ENCODE results near the gene NDFIP2.

Gene NDFIP2

DNA sequence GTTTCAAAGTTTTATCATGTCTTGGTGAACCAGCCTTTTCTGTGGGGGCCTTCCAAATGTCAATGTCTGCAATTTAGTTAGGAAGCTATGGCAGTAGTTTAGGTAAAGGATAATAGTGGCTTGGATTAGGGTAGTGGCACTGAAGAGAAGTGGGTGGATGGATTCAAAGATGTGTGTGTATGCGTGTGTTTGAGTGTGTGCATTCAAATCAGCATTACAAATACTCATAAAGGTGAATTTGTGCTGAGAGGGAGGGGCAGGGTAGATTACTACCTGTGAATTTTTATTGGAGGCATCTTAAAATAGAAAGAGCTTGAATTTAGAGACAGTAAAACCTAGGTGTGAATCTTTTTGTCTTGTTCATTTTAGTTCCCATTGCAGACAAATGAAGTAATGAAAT lies 16.9 kb downstream of the NDFIP2 start:
- no peak for DNase-seq

DNA sequence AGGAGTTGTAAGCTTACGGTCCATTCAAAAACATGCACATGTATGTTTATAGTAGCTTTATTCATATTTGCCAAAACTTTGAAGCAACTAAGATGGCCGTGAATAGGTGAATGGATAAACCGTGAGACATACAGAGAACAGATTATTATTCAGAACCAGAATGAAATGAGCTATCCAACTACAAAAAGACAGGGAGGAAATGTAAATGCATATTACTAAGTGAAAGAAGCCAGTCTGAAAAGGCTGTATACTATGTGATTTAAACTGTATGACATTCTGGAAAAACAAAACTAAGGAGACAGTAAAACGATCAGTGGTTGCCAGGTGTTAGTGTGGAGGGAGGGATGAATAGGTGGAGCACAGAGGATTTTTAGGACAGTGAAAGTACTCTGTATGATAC lies 19.9 kb downstream of the NDFIP2 start:
- no peak for DNase-seq

DNA sequence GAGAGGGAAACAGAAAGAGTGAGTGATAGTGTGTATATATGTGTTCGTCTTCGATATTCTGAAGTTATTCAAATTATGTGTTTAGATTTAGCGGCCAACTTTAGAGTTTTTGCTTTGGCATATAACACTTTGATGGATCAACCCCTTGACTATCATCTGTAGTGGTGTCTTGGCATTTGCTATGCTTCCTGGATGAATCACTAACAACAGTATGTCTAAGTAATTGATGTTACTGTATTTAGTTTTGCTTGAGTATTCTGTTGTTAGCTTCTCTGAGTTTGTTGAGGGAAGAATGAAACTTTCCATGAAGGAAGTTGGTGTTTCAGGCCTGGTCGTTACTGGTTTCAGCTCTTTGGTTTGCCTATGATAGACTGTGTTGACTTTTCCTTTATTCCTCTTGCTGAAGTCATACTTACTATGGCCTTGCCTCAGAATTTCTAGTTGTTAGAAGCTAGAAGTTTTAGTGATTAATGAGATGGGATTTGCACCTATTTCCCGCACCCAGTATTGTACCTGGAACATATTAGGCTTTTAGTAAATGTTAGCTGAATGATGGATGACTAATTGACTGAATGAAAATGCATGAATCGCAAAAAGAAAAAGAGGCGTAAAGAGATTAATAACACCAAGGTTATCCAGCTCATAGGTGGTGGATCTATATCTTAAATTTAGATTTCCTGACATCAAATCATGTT lies 20.7 kb downstream of the NDFIP2 start:
- no peak for DNase-seq

DNA sequence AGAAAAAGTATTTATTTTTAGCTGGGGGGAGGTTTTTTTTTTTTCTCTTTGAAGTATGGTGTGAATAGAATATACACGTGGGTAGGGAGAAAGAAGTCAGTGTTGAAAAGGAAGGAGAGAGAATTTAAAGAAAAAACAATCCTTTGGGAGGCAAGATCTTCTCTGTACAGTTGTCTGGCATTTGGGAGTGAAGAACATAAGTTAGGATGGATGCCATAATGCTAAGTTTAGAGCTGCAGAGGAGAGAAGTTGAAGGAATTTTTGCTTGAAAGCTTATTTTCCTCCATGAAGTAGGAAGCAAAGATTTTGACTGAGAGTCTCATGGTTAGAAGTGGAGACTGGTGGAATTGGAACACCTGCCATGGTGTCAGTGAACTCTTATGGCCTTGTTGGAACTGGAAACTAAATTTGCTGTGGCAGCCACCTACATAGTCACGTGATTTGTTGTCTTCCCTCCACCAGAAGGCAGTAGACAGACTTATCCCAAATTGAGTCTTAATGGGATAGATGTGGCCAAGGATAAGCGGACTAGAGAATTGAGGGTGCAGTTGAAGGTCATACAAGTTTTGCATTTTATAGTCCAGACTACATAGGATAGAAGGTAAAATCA lies 22.0 kb downstream of the NDFIP2 start:
- DNase-seq = no peak

DNA sequence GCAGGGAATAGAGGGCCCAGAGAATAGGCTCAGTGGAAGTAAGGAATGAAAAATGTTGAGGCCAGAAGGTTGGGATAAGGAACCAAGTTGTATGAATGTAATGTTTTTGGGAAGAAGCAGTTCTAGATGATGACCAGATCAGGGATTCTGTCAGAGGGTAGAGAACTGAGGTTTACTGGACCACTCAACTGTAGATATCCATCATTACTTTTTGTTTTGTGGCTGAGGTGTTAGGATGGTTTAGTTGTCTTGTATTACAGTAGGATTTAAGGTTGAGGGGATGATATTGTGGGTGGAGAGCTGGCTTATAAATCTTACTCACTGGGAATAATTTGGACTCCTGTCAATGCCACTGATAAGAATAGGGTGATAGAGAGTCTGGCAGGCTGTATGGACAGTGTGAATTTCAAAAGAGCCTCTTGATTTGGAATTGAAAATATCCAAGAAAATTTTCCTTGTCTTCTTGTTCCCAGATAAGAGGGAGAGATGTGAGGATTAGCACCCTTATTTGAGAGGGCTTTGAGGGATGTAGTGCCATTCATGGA lies 22.6 kb downstream of the NDFIP2 start:
- no peak for DNase-seq

DNA sequence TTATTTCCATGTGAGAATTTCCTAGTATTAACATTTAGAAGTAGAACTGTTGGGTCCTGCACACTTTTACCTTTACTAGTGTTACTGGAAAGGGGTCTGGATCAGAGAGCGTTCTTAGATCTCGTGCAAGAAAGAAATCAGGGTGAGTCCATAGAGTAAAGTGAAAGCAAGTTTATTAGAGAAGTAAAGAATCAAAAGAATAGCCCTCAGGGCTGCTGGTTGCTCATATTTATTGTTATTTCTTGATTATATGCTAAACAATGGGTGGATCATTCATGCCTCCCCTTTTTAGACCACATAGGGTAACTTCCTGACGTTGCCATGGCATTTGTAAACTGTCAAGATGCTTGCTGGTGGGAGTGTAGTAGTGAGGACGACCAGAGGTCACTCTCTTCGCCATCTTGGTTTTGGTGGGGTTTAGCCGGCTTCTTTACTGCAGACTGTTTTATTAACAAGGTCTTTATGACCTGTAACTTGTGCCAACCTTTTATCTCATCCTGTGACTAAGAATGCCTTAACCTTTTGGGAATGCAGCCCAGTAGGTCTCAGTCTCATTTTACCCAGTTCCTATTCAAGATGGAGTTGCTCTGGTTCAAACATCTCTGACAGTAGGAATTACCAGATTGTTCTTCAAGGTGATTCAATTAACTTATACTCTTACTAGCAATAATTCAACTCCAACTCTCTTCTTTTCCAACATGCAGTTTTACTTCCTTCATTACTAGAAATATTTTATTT lies 27.4 kb downstream of the NDFIP2 start:
- no peak for DNase-seq

DNA sequence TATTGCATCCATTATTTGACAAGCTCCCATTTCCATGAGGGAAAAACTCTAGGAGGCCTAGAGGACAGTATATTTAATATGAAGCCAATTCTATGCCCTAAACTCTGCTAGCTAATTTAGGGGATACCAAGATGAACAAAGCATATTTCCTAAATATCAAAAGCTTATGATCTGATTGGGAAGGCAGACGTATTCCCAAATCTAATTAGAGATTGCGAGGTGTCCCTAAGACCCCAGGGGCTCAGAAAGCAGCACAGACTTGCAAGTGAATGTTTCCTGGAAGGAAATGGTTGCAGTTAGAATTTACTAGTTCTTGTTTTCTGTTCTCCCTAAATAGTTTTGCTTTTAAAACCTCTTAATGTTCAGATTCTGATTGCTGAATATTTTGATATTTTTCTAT lies 30.7 kb downstream of the NDFIP2 start:
- no peak for DNase-seq

DNA sequence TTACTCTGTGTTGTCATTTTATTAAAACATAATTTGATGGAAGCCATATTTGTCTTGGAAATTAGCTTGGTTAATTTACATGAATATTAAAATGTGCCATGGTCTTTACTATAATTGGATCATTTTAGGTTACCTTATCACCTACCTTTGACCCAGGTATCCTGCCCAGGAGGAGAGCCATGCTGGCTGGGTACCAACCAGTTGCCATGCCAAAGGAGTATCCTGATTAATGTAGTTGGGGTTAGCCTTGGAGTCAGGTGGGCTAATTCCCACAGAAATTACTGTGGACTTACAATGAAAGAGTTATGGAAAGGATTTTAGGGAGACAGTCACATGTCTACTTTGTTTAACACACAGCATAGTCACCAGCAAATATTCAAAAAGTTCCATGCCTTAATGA lies 32.0 kb downstream of the NDFIP2 start:
- no peak for DNase-seq

DNA sequence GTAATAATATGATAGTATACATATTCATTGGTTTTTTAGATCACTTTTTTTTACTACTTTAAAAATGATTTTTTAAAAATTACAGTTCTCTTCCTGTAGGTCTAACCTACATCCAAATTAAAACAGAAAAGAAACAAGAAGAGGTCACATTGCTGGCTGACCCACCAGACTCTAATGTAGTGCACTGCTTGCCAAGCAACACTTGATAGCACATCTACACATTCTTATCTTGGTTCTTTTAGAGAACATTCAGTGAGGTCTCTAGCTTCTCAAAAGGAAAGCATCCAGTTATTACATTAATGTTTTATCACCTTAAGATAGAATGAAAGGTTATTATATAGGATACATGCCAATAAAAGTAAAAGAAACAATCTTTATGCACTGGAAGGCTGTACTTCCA lies 35.6 kb downstream of the NDFIP2 start:
- DNase-seq = no peak

DNA sequence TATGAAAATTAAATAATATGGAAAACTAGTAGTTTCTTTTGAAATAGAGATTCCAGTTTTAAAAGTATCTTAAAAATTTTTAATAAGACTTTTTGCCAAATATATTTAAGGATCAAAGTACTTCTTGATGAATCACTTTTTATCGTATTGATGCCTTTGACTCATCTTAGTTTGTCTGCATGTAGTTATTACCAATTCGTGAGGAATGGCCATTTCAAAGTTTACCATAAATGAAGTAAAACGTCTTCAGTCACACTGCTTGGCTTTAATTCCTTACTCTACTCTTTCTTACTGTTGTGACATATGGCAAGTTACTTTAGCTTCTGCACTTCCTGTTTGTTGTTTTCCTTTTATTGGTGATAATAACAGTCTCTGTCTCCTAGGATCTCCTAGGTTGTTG lies 38.3 kb downstream of the NDFIP2 start:
- no peak for DNase-seq

DNA sequence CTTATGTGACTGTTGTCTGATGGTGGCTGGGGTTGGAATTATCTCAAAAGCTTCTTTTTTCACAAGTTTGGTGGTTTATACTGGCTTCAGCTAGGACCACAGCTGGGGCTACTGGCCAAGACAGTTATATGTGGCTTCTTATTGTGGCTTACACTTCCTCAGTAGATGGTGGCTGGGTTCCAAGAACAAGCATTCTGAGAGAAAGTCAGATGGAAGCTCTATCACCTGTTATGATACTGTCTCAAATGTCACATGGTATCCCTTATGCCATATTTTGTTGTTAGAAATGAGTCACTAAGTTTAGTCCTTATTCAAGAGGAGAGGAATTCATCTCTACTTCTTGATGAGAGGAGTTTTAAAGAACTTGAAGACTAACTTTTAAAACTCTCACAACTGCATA lies 41.6 kb downstream of the NDFIP2 start:
- DNase-seq = no peak

DNA sequence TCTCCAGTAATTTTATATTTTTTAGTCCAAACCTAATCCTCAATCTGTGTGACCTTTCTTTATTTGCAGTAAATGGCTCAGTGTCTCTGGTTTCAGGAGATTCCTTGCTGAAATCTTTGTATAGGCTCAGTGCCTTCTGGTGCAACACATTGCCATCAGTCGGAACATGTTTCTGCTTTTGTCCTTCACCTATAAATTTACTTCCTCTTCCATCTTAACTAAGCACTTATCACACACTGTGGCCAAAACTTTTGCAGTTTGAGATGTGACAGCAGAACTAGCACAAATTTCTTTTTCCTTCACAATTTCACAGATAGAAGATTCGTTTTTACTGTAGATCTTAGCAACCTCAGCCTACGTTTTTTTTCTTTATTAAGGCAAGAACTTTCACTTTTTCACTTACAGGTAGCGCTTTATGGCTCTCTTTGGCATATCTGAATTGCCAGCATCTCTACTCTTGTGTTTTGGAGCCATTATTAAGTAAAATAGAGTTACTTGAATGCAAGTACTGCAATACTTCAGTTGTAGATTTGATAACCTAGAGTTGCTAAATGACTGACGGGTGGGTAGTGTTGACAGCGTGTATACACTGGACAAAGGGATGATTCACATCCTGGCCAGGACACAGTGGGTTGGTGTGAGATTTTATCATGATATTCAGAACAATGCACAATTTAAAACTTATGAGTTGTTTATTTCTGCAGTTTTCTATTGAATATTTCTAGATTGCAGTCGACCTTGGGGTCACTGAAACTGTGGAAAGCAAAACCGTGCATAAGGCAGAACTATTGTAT lies 44.3 kb downstream of the NDFIP2 start:
- no peak for DNase-seq

DNA sequence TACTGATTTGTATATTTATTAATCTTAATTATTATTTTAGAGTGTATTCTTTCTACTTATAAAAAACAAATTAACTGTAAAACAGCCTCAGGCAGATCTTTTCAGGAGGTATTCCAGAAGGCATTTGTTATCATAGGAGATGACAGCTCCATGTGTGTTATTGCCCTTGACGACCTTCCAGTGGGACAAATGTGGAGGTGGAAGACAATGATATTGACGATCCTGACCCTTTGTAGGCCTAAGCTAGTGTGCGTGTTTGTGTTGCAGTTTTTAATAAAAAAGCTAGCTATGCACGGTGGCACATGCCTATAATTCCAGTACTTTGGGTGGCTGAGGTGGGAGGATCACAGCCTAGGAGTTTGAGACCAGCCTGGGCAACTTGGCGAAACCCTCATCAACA lies 46.7 kb downstream of the NDFIP2 start:
- DNase-seq = no peak

DNA sequence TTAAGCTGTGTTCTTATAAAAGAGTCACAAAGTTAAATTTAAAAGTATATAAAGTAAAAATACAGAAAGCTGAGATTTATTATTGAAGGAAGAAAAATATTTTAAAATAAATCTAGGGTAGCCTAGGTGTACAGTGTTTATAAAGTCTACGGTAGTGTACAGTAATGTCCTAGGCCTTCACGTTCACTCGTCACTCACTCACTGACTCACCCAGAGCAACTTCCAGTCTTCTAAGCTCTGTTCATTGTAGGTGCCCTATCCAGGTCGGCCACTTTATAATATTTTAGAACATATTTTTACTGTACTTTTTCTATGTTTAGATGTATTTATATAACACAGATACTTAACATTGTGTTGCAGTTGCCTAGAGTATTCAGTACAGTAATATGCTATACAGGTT lies 47.4 kb downstream of the NDFIP2 start:
- DNase-seq = no peak

DNA sequence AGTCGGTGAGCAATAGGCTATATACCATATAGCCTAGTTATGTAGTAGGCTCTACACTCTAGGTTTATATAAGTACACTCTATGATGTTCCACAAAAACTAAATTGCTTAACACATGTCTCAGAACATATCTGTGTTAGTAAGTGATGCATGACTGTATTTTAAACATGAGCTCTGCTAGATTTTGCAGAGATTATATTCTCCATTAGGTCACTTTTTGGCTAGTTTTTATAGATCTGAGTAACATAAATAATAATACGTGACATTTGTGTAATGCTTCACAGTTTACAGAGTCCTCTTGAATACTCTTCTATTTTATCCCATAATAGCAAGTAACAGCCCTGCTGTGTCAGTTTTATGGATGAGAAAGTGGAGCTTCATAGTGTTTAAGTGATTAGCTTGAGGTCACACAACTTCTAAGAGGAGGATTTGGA lies 47.8 kb downstream of the NDFIP2 start:
- DNase-seq = no peak

DNA sequence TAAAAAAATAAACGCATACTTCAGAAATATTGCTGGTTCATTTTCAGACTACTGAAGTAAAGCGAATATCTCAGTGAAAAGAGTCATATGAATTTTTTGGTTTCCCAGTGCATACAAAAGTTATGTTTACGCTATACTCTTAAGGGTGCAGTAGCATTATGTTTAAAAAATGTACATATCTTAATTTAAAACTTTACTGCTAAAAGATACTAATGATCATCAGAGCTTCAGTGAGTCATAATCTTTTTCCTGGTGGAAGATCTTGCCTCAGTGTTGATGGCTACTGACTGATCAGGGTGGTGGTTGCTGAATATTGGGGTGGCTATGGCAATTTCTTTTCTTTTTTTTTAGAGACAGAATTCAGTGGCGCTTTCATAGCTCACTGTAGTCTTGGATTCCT lies 48.9 kb downstream of the NDFIP2 start:
- DNase-seq = no peak

DNA sequence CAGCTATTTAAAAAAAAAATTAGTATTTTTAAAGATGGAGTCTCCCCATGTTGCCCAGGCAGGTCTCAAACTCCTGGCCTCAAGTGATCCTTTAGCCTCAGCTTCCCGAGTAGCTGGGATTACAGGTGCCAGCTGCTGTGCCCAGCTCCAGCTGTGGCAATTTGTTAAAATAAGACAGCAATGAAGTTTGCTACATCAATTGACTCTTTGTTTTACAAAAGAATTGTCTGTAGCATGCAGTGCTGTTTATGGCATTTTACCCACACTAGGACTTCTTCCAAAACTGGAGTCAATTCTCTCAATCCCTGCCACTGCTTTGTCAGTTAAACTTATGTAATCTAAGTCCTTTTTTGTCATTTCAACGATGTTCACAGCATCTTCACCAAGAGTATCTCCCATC lies 49.3 kb downstream of the NDFIP2 start:
- DNase-seq = no peak

DNA sequence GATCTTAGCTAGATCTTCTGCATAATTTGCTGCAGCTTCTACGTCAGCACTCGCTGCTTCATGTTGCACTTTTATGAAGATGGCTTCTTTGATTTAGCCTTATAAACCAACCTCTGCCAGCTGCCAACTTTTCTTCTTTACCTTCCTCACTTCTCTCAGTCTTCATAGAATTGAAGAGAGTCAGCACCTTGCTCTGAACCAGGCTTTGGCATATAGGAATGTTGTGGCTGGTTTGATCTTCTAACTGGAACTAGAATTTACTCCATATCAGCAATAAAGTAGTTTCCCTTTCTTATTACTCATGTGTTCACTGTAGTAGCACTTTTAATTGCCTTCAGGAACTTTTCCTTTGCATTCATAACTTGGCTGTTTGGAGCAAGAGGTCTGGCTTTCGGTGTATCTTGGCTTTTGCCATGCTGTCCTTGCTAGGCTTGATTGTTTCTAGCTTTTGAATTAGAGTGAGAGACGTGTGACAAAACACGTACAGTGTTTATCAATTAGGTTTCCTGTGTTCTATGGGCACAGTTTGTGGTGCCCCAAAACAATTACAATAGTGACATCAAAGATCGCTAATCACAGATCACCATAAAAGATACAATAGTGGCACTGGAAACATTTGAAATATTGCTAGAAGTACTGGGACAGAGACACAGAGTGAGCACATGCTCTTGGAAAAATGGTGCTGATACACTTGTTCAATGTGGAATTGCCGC lies 50.7 kb downstream of the NDFIP2 start:
- no peak for DNase-seq

DNA sequence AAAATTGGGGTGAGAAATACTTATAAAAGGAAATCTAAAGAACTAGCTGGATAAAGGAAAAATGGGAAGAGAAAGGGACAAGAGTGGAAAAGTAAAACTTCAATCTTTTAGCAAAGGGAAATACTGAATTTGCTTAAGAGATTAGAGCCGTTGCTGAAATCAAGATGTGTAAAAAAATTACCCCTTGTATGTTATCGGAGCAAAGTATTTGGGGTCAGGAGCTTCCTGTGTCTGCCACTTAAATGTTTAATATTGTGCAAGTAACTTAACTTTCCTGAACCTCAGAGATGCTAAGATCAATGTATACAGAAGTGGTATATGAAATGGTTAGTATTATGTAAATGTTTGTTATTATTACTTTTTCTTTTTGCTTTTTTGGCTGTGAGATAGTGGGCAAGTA lies 51.6 kb downstream of the NDFIP2 start:
- no peak for DNase-seq

DNA sequence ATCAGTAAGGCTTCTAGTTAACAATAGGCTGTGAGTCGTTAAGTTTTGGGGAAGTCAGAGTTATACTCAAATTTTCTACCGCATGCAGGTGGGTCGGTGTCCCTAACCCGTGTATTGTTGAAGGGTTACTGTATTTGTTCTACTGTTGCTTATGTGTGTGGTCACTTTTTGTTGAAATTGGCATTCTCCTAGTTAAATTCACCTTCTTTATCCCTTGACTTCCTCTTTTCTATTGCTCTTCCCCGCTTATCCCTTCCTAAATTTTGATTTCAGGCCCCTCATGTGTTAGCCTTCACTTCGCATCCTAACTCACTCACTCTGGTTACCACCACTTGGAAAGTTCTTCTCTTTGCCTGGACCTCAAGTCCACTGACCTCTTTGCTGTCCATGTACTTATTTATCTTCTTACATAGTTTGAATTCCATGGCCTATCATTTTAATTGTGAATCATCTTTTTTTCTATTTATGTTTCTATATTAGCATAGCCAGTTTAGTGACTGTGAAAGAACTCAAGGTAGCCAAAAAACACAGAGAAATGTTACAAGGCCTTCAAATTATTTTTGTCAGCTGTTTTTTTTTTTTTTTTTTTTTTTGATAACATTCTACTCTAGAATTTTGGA lies 52.9 kb downstream of the NDFIP2 start:
- no peak for DNase-seq

DNA sequence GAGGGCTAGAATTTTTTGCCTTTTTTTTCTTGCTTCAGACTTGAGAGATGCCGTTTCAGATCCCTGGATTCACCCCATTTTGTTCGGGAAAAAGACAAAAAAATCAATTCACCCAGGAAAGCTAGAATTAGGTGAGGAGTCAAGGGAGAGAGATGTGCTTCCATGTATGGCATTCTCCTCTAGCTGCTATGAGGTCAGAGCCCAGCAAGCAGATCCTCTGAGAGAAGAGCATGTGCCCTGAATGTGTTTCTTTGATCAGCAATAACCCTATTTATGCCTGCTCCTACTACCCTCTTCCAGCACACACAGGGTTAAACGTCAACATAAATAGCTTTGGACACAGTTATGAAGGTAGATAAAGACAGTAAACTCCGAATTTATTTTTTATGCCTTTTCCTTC lies 53.6 kb downstream of the NDFIP2 start:
- DNase-seq = no peak

DNA sequence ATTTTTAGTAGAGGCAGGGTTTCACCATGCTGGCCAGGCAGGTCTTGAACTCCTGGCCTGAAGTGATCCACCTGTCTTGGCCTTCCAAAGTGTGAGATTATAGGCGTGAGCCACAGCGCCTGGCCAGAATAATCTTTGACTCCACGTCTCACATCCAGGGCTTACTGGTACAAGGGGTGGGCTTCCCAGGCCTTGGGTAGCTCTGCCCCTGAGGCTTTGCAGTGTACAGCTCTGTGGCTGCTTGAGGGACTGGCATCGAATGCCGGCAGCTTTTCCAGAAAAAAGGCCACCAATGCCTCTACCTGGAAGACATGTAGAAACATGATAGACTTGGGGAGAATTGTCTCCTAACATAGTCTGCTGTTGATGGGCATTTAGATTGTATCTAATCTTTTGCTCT lies 57.8 kb downstream of the NDFIP2 start:
- no peak for DNase-seq

Measured in left hindlimb (tissue), 1 donor.